Testis (tissue), 3 donors: ENCODE measurements around the gene MYL6. TPM values are rescaled to one million over a fixed set of nuclear protein-coding genes. Genes with fewer than 3 reads are reported as not detected.

Experiments
- DNase-seq: peaks from one replicate; pipeline ENCODE4 v3.0.0-alpha.2; 2019
- H3K27ac ChIP-seq, 2 donors: fragments of 200-600 bp; sonication (generic); one replicate each; pipeline ENCODE4 v1.5.1; 2019
- H3K27me3 ChIP-seq: fragments of 200-600 bp; sonication (generic); one replicate; pipeline ENCODE4 v1.5.1; 2019
- H3K36me3 ChIP-seq: fragments of 200-600 bp; sonication (generic); one replicate; pipeline ENCODE4 v1.5.1; 2017; ENCODE audit warnings: low read depth; ENCODE audit errors: missing control alignments
- H3K4me1 ChIP-seq: fragments of 200-600 bp; sonication (generic); one replicate; pipeline ENCODE4 v1.5.1; 2019
- H3K4me3 ChIP-seq, 2 donors: fragments of 200-600 bp; sonication (generic); one replicate each; pipeline ENCODE4 v1.5.1; 2017 to 2019
- H3K9me3 ChIP-seq: fragments of 200-600 bp; sonication (generic); one replicate; pipeline ENCODE4 v1.5.1; 2017
- POLR2A ChIP-seq: fragments of 450-650 bp; IDR thresholded peaks from one replicate; pipeline ENCODE4 v1.6.1; 2017; ENCODE audit warnings: antibody characterized with exemption, mild to moderate bottlenecking, moderate library complexity
- WGBS, 2 donors: methylation state at CpG; one replicate each; pipeline ENCODE4 v1.1.5; 2018; 5-methylcytosine and 5-hydroxymethylcytosine counted together
- intact Hi-C: fragments of 100-400 bp; cut with DNase I; formaldehyde crosslinking; loops from one replicate; pipeline ENCODE4 v1.15.1; 2023; ENCODE audit warnings: low total_unique reads
- polyA plus RNA-seq: library from polyadenylated mRNA; stranded (reverse); fragments of 350-450 nt; fragmentation: Illumina TruSeq; extraction: RNeasy Lipid Tissue Mini Kit (QIAGEN cat#74804); gene quantifications from one replicate; pipeline ENCODE4 v1.2.3, GENCODE V29; 2014; ENCODE audit warnings: low read depth, low replicate concordance; ENCODE audit not compliant: insufficient read depth
- total RNA-seq, 2 donors: library from RNA; depleted of rRNA; stranded (reverse); fragments of >200 nt; gene quantifications; one replicate each; pipeline ENCODE4 v1.2.3, GENCODE V29; 2016
- TF ChIP-seq, protein P1 (sequence below), 3 experiments: fragments of 450-650 bp in 2 of 3; fragments of 200-600 bp in 1 of 3; sonication (generic) in 1 of 3; IDR thresholded peaks; one replicate each; pipeline ENCODE4 v1.5.1; 2016 to 2019; ENCODE audit warnings: antibody characterized with exemption in 3 of 3, mild to moderate bottlenecking in 2 of 3, moderate library complexity in 1 of 3

Gene MYL6
- total and polyA plus RNA-seq, 3 donors from 2014 or later: 939 to 1,373 (median 1,271) TPM

DNA sequence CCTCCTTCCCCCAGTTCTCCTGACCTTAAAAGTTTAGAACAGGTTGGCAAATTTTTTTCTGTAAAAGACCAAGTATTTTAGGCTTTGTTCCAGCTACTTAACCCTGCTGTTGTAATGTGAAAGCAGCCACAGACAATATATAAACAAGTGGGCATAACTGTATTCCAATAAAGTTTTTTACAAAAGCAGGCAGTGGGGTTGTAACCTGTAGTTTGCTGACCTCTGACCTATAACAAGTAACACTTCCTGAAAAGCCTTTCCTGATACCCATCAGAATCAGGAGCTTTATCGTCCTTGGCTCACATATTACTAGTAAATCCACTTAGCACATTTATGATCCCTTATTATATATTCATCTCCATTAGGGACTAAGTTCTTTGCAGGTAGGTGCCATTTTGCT, 44.2 kb downstream of the MYL6 start:
- Histone ChIP-seq H3K36me3 (no peaks in the 10 kb centered on the region), H3K4me3 (no peak overlapping the region), H3K9me3 (no peaks in the 10 kb centered on the region), H3K4me1 (no peaks in the 10 kb centered on the region), H3K27me3 (no peaks in the 10 kb centered on the region), H3K27ac (no peak overlapping the region)
- no peak for DNase-seq
- intact Hi-C loops: no loop called here
- WGBS, 2 donors: 69 to 72% methylated on average over 1 of the region's 1 CpG
- TF ChIP-seq POLR2A: no peak
- TF ChIP-seq, protein P1, sequence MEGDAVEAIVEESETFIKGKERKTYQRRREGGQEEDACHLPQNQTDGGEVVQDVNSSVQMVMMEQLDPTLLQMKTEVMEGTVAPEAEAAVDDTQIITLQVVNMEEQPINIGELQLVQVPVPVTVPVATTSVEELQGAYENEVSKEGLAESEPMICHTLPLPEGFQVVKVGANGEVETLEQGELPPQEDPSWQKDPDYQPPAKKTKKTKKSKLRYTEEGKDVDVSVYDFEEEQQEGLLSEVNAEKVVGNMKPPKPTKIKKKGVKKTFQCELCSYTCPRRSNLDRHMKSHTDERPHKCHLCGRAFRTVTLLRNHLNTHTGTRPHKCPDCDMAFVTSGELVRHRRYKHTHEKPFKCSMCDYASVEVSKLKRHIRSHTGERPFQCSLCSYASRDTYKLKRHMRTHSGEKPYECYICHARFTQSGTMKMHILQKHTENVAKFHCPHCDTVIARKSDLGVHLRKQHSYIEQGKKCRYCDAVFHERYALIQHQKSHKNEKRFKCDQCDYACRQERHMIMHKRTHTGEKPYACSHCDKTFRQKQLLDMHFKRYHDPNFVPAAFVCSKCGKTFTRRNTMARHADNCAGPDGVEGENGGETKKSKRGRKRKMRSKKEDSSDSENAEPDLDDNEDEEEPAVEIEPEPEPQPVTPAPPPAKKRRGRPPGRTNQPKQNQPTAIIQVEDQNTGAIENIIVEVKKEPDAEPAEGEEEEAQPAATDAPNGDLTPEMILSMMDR (IDR thresholded peaks at IDR 0.05): no peak

DNA sequence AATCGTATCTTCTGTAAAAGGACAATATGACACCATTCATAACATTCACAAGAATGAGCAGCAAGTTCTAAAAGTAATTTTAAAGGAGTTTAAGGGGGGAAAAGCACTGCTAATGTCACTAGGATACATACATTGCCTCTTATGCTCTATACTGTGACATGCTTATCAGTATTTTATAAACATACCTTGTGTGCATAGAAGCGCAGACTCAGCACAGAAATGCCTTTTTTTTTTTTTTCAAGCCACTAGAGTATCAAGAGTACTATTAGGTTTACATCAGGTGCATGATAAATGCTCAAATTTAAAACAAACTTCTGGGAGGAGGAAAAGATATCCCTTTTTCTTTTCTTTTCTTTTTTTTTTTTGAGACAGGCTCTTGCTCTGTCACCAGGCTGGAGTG, 44.7 kb downstream of the MYL6 start:
- Histone ChIP-seq H3K4me1 (no peaks in the 10 kb centered on the region), H3K27ac (no peak overlapping the region), H3K4me3 (no peak overlapping the region), H3K9me3 (no peaks in the 10 kb centered on the region), H3K27me3 (no peaks in the 10 kb centered on the region), H3K36me3 (no peaks in the 10 kb centered on the region)
- no peak for TF ChIP-seq POLR2A
- TF ChIP-seq, protein P1 (IDR thresholded peaks at IDR 0.05): no peak
- 65 to 69% methylated on average over 2 of the region's 2 CpGs for WGBS, 2 donors
- no peak for DNase-seq
- intact Hi-C loops: no loop called here

DNA sequence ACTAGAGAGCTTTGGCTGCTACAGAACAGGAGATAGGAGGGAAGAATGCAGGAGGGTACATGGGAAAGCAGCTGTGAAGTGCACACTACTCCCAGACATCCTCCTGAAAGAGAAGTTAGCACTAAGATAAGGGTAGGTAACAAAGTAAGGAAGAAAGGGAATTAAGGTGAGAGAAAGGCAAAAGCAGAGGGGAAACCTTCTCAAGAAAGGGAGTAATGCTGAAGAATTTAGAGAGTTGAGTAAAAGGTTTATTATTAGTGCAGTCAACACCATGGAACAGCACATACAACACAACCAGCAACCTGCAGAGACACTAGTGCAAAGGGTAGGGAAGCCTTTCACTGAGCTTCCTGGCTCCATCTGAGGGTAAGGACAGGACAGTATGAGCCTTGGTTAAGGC, 46.1 kb downstream of the MYL6 start:
- intact Hi-C loops: no loop called here
- Histone ChIP-seq H3K27ac (no peak overlapping the region), H3K4me3 (no peak overlapping the region), H3K27me3 (no peaks in the 10 kb centered on the region), H3K36me3 (no peaks in the 10 kb centered on the region), H3K4me1 (no peaks in the 10 kb centered on the region), H3K9me3 (no peaks in the 10 kb centered on the region)
- TF ChIP-seq POLR2A: no peak
- TF ChIP-seq, protein P1 (IDR thresholded peaks at IDR 0.05): no peak
- DNase-seq: no peak

DNA sequence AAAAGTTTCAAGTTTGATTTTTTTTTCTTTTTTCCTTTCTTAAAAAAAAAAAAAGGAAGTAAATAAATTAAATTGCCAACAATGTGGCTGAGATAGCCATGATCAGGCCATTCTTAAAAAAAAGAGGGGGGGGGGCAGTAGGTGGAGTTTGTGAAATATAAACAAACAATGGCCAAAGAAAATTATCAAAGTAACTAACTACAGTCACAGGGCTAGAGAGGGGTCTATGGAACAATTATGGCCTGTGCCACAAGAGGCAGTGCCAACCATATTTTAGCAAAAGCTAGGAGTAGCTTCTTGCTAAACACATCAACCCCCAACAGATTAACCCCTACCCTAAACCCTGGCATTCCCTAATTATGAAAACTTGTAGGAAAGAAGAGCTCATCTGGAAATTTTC, 47.3 kb downstream of the MYL6 start:
- Histone ChIP-seq H3K9me3 (no peaks in the 10 kb centered on the region), H3K27ac (no peak overlapping the region), H3K4me1 (no peaks in the 10 kb centered on the region), H3K36me3 (no peaks in the 10 kb centered on the region), H3K27me3 (no peaks in the 10 kb centered on the region), H3K4me3 (no peak overlapping the region)
- no peak for DNase-seq
- intact Hi-C loops: no loop called here
- no peak for TF ChIP-seq POLR2A
- TF ChIP-seq, protein P1 (IDR thresholded peaks at IDR 0.05): no peak

DNA sequence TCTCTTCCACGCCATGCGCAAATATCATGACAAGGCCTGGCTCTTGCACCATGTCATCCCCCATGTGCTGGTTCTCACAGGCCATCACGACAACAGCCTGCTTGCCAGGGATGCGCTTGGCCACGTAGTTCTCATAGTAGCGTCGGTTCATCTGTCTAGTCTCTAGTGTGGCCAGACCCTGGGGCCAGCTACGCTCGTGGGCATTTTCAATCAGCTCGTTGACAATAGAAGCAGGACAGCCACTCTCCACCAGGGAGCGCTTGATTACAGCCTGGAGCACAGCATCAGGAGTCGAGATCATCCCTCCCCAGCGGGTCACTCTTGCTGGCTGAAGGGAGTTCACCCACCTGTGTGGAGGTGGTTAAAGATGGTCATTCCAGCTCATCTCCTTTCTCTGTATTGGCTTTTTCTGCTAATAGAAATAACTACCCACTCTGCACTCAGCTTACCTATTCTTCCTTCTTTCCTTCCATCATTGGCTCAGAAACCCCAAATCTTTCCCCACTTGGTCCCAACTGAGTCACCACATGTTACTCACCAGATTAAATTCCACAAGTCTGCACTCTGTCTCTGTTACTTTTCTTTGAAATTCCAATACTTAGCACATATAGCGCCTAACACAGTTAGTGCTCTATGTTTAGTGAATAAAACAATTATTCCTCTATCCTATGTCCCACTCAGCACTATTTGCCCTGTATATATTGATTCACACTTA, 48.5 kb downstream of the MYL6 start:
- peak; percentile 77 for DNase-seq
- Histone ChIP-seq H3K36me3 (no peaks in the 10 kb centered on the region), H3K4me3 (no peak overlapping the region), H3K9me3 (no peaks in the 10 kb centered on the region), H3K27me3 (no peaks in the 10 kb centered on the region), H3K27ac (no peak overlapping the region), H3K4me1 (no peaks in the 10 kb centered on the region)
- TF ChIP-seq POLR2A: no peak
- TF ChIP-seq, protein P1 (IDR thresholded peaks at IDR 0.05): peak in 2 of 3 experiments; percentile 49 to 51
- intact Hi-C loops: no loop called here
- WGBS, 2 donors: 60 to 62% methylated on average over 12 to 14 of the region's 14 CpGs
